ENCODE data around the gene DMKN. TPM values are rescaled to one million over a fixed set of nuclear protein-coding genes. Genes with fewer than 3 reads are reported as not detected.

The DMKN gene
- total RNA-seq, 1 donor from 2014 or later, result not detected

- no peaks in the 10 kb centered on the region for H3K9me3 Mint-ChIP-seq
- H3K4me1 Mint-ChIP-seq, result no peaks in the 10 kb centered on the region
- no peak overlapping the region for H3K27ac Mint-ChIP-seq
- DNase-seq, result no peak
- H3K4me3 Mint-ChIP-seq, result no peak overlapping the region
- intact Hi-C loops (cut with micrococcal nuclease), result no loop called here
- H3K27me3 Mint-ChIP-seq, result peaks cover 10% of the 10 kb centered on the region
- H3K36me3 Mint-ChIP-seq (ENCODE audit: low read depth), result no peaks in the 10 kb centered on the region
These were observed 10.9 kb upstream of the DMKN start for GRCh38 chr19:35524181-35524837.

GRCh38 chr19:35522745-35523327 is 9.4 kb upstream of the DMKN start:
- H3K27ac Mint-ChIP-seq, result no peak overlapping the region
- H3K4me3 Mint-ChIP-seq, result no peak overlapping the region
- peaks cover 4% of the 10 kb centered on the region for H3K27me3 Mint-ChIP-seq
- intact Hi-C loops (cut with micrococcal nuclease), result no loop called here
- no peaks in the 10 kb centered on the region for H3K9me3 Mint-ChIP-seq
- DNase-seq, result no peak
- no peaks in the 10 kb centered on the region for H3K4me1 Mint-ChIP-seq
- no peaks in the 10 kb centered on the region for H3K36me3 Mint-ChIP-seq (ENCODE audit: low read depth)

- Mint-ChIP-seq H3K27ac (no peak overlapping the region), H3K9me3 (no peaks in the 10 kb centered on the region), H3K4me3 (no peak overlapping the region), H3K27me3 (peaks cover 6% of the 10 kb centered on the region), H3K4me1 (no peaks in the 10 kb centered on the region), H3K36me3 (ENCODE audit: low read depth) (no peaks in the 10 kb centered on the region)
- intact Hi-C loops (cut with micrococcal nuclease), result no loop called here
- no peak for DNase-seq
These were observed 7.8 kb upstream of the DMKN start for GRCh38 chr19:35521124-35521743.

GRCh38 chr19:35519291-35519690 is 5.8 kb upstream of the DMKN start:
- Mint-ChIP-seq H3K4me3 (no peak overlapping the region), H3K27ac (no peak overlapping the region), H3K36me3 (ENCODE audit: low read depth) (no peaks in the 10 kb centered on the region), H3K4me1 (no peaks in the 10 kb centered on the region), H3K9me3 (no peaks in the 10 kb centered on the region), H3K27me3 (peaks cover 8% of the 10 kb centered on the region)
- intact Hi-C loops (cut with micrococcal nuclease), result no loop called here
- no peak for DNase-seq

GRCh38 chr19:35518313-35518712 is 4.9 kb upstream of the DMKN start:
- Mint-ChIP-seq H3K9me3 (no peaks in the 10 kb centered on the region), H3K36me3 (ENCODE audit: low read depth) (no peaks in the 10 kb centered on the region), H3K4me3 (no peak overlapping the region), H3K4me1 (no peaks in the 10 kb centered on the region), H3K27ac (no peak overlapping the region), H3K27me3 (peaks cover 11% of the 10 kb centered on the region)
- no peak for DNase-seq
- intact Hi-C loops (cut with micrococcal nuclease), result no loop called here

- no peak overlapping the region for H3K4me3 Mint-ChIP-seq
- H3K27me3 Mint-ChIP-seq, result peaks cover 17% of the 10 kb centered on the region
- no peaks in the 10 kb centered on the region for H3K36me3 Mint-ChIP-seq (ENCODE audit: low read depth)
- H3K9me3 Mint-ChIP-seq, result no peaks in the 10 kb centered on the region
- H3K27ac Mint-ChIP-seq, result no peak overlapping the region
- intact Hi-C loops (cut with micrococcal nuclease), result no loop called here
- no peak for DNase-seq
- no peaks in the 10 kb centered on the region for H3K4me1 Mint-ChIP-seq
These were observed 3.9 kb upstream of the DMKN start for GRCh38 chr19:35517342-35517741.

GRCh38 chr19:35516310-35516709 is 2.9 kb upstream of the DMKN start:
- no peaks in the 10 kb centered on the region for H3K36me3 Mint-ChIP-seq (ENCODE audit: low read depth)
- no peak overlapping the region for H3K4me3 Mint-ChIP-seq
- intact Hi-C loops (cut with micrococcal nuclease), result no loop called here
- no peaks in the 10 kb centered on the region for H3K9me3 Mint-ChIP-seq
- no peak for DNase-seq
- H3K4me1 Mint-ChIP-seq, result no peaks in the 10 kb centered on the region
- H3K27me3 Mint-ChIP-seq, result peaks cover 19% of the 10 kb centered on the region
- H3K27ac Mint-ChIP-seq, result no peak overlapping the region

- Mint-ChIP-seq H3K27me3 (peaks cover 32% of the 10 kb centered on the region), H3K4me1 (peaks cover 7% of the 10 kb centered on the region), H3K4me3 (no peak overlapping the region), H3K27ac (no peak overlapping the region), H3K9me3 (no peaks in the 10 kb centered on the region), H3K36me3 (ENCODE audit: low read depth) (no peaks in the 10 kb centered on the region)
- DNase-seq, result no peak
- intact Hi-C loops (cut with micrococcal nuclease), result loop anchor here (5.0 kb wide), 1 partner anchor 33 kb away; the partner anchor contains the start of gene TMEM147
These were observed 897 bp upstream of the DMKN start for GRCh38 chr19:35514282-35514809.

GRCh38 chr19:35512831-35513627 is 420 bp downstream of the DMKN start:
- H3K9me3 Mint-ChIP-seq, result no peaks in the 10 kb centered on the region
- no peak overlapping the region for H3K27ac Mint-ChIP-seq
- H3K4me3 Mint-ChIP-seq, result no peak overlapping the region
- intact Hi-C loops (cut with micrococcal nuclease), result loop anchor here (5.0 kb wide), 1 partner anchor 34 kb away; the partner anchor contains the start of gene TMEM147
- DNase-seq, result no peak
- H3K4me1 Mint-ChIP-seq, result peaks cover 9% of the 10 kb centered on the region
- H3K36me3 Mint-ChIP-seq (ENCODE audit: low read depth), result no peaks in the 10 kb centered on the region
- peaks cover 43% of the 10 kb centered on the region for H3K27me3 Mint-ChIP-seq

- no peak for DNase-seq
- no peaks in the 10 kb centered on the region for H3K36me3 Mint-ChIP-seq (ENCODE audit: low read depth)
These were observed 2.1 kb downstream of the DMKN start for GRCh38 chr19:35511337-35511736.

GRCh38 chr19:35510626-35510964 is 2.9 kb downstream of the DMKN start:
- no peaks in the 10 kb centered on the region for H3K36me3 Mint-ChIP-seq (ENCODE audit: low read depth)
- no peak overlapping the region for H3K4me3 Mint-ChIP-seq
- intact Hi-C loops (cut with micrococcal nuclease), result loop anchor here (1.0 to 5.0 kb wide), 2 partner anchors 37 to 82 kb away; partner anchors contain the start of gene TMEM147
- H3K27me3 Mint-ChIP-seq, result peaks cover 57% of the 10 kb centered on the region
- H3K9me3 Mint-ChIP-seq, result no peaks in the 10 kb centered on the region
- DNase-seq, result no peak
- H3K4me1 Mint-ChIP-seq, result peaks cover 9% of the 10 kb centered on the region
- H3K27ac Mint-ChIP-seq, result no peak overlapping the region

More at GRCh38 chr19:35511337-35511736, 2.1 kb downstream of the DMKN start:
- Mint-ChIP-seq H3K4me1 (peaks cover 9% of the 10 kb centered on the region), H3K27me3 (peaks cover 53% of the 10 kb centered on the region), H3K4me3 (no peak overlapping the region), H3K9me3 (no peaks in the 10 kb centered on the region), H3K27ac (no peak overlapping the region)
- intact Hi-C loops (cut with micrococcal nuclease), result loop anchor here (5.0 kb wide), 1 partner anchor 36 kb away; the partner anchor contains the start of gene TMEM147

GRCh38 chr19:35509861-35510625 is 3.4 kb downstream of the DMKN start:
- intact Hi-C loops (cut with micrococcal nuclease), result loop anchor here (1.0 to 5.0 kb wide), 2 partner anchors 37 to 82 kb away; partner anchors contain the start of gene TMEM147
- Mint-ChIP-seq H3K4me3 (peak overlapping the region; percentile 62), H3K27ac (no peak overlapping the region), H3K27me3 (peaks cover 60% of the 10 kb centered on the region), H3K9me3 (no peaks in the 10 kb centered on the region), H3K4me1 (peaks cover 9% of the 10 kb centered on the region), H3K36me3 (ENCODE audit: low read depth) (no peaks in the 10 kb centered on the region)
- DNase-seq, result peak; percentile 91

Measured in activated CD4-positive, alpha-beta T cell treated with anti-CD3 and anti-CD28 coated beads, Interleukin-2, amount 10 ng/mL, durations not matched to agents 24 days and 14 days (primary cell).